ENCODE data around the gene C22orf23. TPM values are rescaled to one million over a fixed set of nuclear protein-coding genes. Genes with fewer than 3 reads are reported as not detected.

The C22orf23 gene
- total RNA-seq, 1 donor from 2014 or later, result 0.79 TPM

DNA sequence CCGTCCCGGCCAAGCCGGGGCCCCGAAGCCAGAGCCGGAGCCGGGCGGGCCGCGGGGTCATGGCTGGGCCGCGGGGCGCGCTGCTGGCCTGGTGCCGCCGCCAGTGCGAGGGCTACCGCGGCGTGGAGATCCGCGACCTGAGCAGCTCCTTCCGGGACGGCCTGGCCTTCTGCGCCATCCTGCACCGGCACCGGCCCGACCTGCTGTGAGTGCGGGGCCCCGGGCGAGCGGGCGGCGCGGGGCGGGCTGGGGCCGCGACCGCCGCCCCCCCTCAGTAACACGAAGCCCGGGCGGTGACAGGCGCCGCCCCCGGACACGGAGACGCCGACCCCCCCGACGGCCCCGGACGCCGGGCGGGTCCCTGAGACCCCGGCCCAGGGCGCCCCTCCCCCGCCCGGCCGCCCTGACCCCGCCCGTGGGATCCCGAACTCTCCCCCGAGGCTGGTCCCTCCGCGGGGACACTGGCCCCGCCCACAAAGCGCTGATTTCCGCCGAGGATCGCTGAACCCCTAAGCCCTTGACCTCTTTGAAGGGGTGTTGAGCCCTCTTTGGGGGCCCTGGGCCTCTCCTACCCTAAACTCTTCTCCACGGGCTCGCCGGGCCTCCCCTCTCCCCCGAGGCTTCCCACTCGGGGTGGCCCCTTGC is 46.9 kb downstream of the C22orf23 start:
- Mint-ChIP-seq H3K9me3 (no peaks in the 10 kb centered on the region), H3K27ac (ENCODE audit: unreplicated experiment) (no peak overlapping the region), H3K4me1 (peaks cover 50% of the 10 kb centered on the region), H3K27me3 (ENCODE audit: low read depth) (no peaks in the 10 kb centered on the region), H3K36me3 (ENCODE audit: low read depth) (no peaks in the 10 kb centered on the region), H3K4me3 (peak overlapping the region; percentile 88)
- TF ChIP-seq, protein P1, sequence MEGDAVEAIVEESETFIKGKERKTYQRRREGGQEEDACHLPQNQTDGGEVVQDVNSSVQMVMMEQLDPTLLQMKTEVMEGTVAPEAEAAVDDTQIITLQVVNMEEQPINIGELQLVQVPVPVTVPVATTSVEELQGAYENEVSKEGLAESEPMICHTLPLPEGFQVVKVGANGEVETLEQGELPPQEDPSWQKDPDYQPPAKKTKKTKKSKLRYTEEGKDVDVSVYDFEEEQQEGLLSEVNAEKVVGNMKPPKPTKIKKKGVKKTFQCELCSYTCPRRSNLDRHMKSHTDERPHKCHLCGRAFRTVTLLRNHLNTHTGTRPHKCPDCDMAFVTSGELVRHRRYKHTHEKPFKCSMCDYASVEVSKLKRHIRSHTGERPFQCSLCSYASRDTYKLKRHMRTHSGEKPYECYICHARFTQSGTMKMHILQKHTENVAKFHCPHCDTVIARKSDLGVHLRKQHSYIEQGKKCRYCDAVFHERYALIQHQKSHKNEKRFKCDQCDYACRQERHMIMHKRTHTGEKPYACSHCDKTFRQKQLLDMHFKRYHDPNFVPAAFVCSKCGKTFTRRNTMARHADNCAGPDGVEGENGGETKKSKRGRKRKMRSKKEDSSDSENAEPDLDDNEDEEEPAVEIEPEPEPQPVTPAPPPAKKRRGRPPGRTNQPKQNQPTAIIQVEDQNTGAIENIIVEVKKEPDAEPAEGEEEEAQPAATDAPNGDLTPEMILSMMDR (conservative IDR thresholded peaks at IDR 0.05), result no peak
- no peak for DNase-seq (ENCODE audit: low read depth, low spot score)

DNA sequence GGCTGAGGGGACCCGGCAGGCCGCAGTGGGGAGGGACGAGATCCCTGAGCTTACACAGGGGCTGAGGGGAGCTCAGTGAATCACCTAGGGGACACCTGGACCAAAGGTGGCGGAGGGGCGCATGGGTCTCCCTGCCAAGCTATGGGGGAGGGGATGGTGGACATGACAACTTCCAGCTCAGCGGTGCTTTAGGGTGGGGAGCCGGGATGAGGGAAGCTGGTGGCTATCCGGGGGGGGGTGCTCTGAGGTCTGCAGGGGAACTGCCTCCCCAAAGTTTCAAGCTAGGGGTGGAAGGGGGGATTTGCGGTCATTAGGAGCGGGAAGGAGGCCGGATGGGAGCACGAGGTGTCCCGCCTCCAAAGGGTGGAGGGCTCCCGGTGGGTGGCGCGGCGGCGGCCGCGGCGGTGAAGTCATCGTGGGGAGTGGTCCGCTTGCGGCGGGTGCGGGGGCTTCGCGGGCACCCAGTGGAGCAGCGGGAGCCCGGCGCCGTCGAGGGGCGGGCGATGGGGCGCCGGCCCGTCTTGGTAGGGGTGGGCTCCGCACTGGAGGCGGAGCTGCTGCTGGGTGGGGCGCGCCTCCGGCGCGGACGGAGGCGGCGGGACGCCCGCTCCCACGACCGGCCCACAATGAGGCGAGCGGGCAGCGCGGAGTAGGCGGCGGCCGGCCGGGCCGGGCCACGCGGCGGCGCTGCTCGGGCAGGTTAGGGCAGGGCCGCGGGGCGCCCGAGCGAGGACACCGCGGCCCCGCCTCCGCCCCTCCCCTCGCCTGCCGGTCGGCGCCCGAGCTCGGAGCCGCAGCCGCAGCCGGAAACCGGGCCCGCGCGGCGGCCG is 47.7 kb downstream of the C22orf23 start, which contains the start of gene MICALL1:
MICALL1 (plus strand) TSS at position 764 of the 830 bp plus-strand sequence. CDS start 126 bp downstream, outside the sequence.
- Mint-ChIP-seq H3K9me3 (no peaks in the 10 kb centered on the region), H3K4me1 (peaks cover 43% of the 10 kb centered on the region), H3K27ac (ENCODE audit: unreplicated experiment) (peak within 1 kb of the TSS; percentile 92), H3K27me3 (ENCODE audit: low read depth) (no peaks in the 10 kb centered on the region), H3K4me3 (peak within 1 kb of the TSS; percentile 90), H3K36me3 (ENCODE audit: low read depth) (no peaks in the 10 kb centered on the region)
- TF ChIP-seq, protein P1 (conservative IDR thresholded peaks at IDR 0.05), result no peak
- DNase-seq (ENCODE audit: low read depth, low spot score), result peak; percentile 54

DNA sequence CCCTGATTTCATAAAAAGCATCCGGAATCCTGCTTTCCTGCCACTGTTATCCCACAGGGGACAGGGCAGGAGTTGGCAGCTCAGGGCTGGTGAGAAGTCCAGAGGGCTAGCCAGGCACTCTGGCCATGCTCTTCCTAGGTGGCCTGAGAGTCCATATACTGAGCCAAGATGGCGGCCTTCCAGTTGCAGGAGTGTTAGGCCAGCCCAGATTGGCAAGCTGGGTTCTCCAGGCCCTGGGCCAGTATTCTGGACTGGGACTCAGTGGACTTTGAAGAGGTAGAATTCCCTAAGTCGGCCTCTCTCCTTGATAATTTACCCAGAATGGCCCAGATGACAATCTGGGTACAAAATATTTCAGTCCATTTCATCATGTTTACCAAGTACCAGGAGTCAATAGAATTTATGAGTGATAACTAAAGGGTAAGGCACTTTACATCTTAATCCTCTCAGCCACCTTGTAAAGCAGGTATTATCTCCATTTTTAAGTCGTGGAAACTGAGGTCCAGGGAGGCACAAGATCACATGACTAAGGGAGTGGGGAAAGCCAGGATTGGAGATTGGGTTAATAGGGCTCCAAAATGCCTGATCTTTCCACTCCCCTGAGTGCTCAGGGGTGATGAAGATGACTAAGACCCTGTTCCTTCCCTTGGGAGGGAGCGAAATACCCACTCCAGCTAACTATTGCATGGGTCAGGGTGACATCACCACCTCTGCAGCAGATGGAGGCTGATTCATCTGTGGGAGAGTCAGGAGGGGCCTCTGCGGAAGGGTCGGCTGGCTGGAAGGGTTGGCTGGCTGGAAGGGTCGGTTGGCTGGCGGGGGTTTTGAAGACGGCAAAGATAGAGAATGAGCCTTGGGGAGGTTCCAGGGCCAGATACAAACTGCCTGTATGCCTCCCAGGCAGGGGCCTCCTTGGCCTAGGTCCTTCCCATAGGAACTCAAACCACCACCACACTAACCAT is 48.5 kb downstream of the C22orf23 start:
- H3K27me3 Mint-ChIP-seq (ENCODE audit: low read depth), result no peaks in the 10 kb centered on the region
- peaks cover 34% of the 10 kb centered on the region for H3K4me1 Mint-ChIP-seq
- H3K9me3 Mint-ChIP-seq, result no peaks in the 10 kb centered on the region
- DNase-seq (ENCODE audit: low read depth, low spot score), result no peak
- TF ChIP-seq, protein P1 (conservative IDR thresholded peaks at IDR 0.05), result no peak
- H3K36me3 Mint-ChIP-seq (ENCODE audit: low read depth), result no peaks in the 10 kb centered on the region
- peak overlapping the region; percentile 92 for H3K27ac Mint-ChIP-seq (ENCODE audit: unreplicated experiment)
- H3K4me3 Mint-ChIP-seq, result peak overlapping the region; percentile 90

DNA sequence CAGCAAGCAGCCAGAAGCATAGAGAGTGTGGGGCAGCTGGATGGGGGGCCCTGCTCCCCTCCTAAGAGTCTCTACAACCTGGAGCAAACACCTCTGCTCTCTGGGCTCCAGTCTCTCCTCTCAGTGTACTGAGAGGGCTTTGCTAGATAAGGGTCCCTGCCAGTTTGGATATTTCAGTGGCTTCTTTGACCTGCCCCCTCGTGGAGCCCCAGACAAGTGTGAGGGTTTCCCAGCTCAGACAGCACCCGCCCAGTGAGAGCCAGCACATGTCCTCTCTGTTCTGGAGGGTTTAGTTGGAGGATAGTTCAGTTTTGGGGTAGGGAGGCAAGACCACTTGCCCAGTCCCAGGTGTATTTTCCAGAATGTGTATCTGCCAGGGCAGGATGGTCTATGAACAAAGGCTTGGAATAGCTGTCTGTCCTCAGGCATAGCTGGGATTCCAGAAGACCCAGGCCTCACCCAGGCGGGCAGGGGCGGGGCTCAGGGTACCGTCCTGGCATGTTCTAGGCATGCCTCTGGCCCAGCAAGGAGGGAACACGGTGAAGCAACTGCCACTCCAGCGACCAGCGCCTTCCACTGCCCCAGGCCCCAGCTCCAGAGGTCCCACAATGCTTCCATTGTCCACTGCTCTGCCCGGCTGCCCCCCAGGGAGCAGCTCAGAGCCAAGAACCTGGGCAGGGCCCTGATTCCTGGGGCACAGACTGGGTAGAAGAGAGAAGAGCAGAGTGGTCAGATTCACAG is 54.8 kb downstream of the C22orf23 start:
- Mint-ChIP-seq H3K4me3 (peak overlapping the region; percentile 52), H3K4me1 (peaks cover 26% of the 10 kb centered on the region), H3K36me3 (ENCODE audit: low read depth) (peaks cover 2% of the 10 kb centered on the region), H3K27ac (ENCODE audit: unreplicated experiment) (peak overlapping the region; percentile 57), H3K9me3 (no peaks in the 10 kb centered on the region), H3K27me3 (ENCODE audit: low read depth) (no peaks in the 10 kb centered on the region)
- DNase-seq (ENCODE audit: low read depth, low spot score), result no peak
- TF ChIP-seq, protein P1 (conservative IDR thresholded peaks at IDR 0.05), result no peak
